Vagina (tissue), 2 donors: ENCODE results near the gene DSP. TPM values are rescaled to one million over a fixed set of nuclear protein-coding genes. Genes with fewer than 3 reads are reported as not detected.

Source experiments
- DNase-seq, 2 donors: peaks; one replicate each; pipeline ENCODE4 v3.0.0-alpha.2; 2017; ENCODE audit errors: extremely low spot score in 2 of 2
- H3K27ac ChIP-seq: fragments of 200-600 bp; sonication (generic); one replicate; pipeline ENCODE4 v1.5.1; 2019
- H3K27me3 ChIP-seq: fragments of 200-600 bp; sonication (generic); one replicate; pipeline ENCODE4 v1.5.1; 2019
- H3K36me3 ChIP-seq, 2 donors: fragments of 200-600 bp; sonication (generic); one replicate each; pipeline ENCODE4 v1.5.1; 2017 to 2019
- H3K4me1 ChIP-seq: fragments of 200-600 bp; sonication (generic); one replicate; pipeline ENCODE4 v1.5.1; 2019
- H3K4me3 ChIP-seq, 2 donors: fragments of 200-600 bp; sonication (generic); 1 replicate in 1 of 2; 2 replicates in 1 of 2; pipeline ENCODE4 v1.5.1; 2016 to 2019
- H3K9me3 ChIP-seq: fragments of 200-600 bp; sonication (generic); one replicate; pipeline ENCODE4 v1.5.1; 2019
- POLR2A ChIP-seq, 2 donors: fragments of 450-650 bp; IDR thresholded peaks; one replicate each; pipeline ENCODE4 v1.6.1; 2017; ENCODE audit warnings: antibody characterized with exemption in 2 of 2, mild to moderate bottlenecking in 2 of 2, moderate library complexity in 2 of 2
- POLR2AphosphoS5 ChIP-seq, 2 donors: sonication (generic); formaldehyde crosslinking; IDR thresholded peaks; one replicate each; pipeline ENCODE4 v1.9.0; 2017; ENCODE audit warnings: antibody characterized with exemption in 2 of 2, mild to moderate bottlenecking in 2 of 2, low read depth in 1 of 2; ENCODE audit not compliant: insufficient read depth in 1 of 2
- intact Hi-C: fragments of 100-400 bp; cut with DNase I; formaldehyde crosslinking; loops from one replicate; pipeline ENCODE4 v1.15.1; 2023
- total RNA-seq: library from RNA; depleted of rRNA; stranded (reverse); fragments of >200 nt; gene quantifications from one replicate; pipeline ENCODE4 v1.2.3, GENCODE V29; 2016
- TF ChIP-seq, protein P1 (sequence below), 3 experiments: fragments of 450-650 bp in 2 of 3; fragments of 200-600 bp in 1 of 3; sonication (generic) in 1 of 3; IDR thresholded peaks; one replicate each; pipeline ENCODE4 v1.5.1; 2017 to 2019; ENCODE audit warnings: antibody characterized with exemption in 3 of 3, mild to moderate bottlenecking in 2 of 3, moderate library complexity in 2 of 3

Gene DSP
- total RNA-seq, 1 donor from 2014 or later = 802 TPM

DNA sequence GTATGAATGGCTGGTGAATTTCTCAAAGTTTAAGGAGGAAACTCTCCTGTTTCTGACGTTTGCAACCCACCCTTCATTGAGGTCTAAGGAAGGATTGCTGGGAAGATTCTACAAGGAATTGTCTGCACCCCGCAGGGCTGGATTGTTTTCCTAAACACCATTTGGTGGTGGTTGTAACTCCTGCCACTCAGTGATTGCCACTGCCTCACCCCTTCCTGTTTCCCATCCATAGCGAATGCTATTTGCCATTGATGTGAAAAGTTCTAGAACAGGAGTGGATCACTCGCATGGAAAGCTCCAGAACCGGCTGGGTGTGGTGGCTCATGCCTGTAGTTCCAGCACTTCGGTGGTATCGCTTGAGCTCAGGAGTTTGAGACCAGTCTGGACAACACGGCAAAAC, 8.7 kb upstream of the DSP start:
- Histone ChIP-seq H3K4me3 (no peak overlapping the region), H3K9me3 (no peaks in the 10 kb centered on the region)

DNA sequence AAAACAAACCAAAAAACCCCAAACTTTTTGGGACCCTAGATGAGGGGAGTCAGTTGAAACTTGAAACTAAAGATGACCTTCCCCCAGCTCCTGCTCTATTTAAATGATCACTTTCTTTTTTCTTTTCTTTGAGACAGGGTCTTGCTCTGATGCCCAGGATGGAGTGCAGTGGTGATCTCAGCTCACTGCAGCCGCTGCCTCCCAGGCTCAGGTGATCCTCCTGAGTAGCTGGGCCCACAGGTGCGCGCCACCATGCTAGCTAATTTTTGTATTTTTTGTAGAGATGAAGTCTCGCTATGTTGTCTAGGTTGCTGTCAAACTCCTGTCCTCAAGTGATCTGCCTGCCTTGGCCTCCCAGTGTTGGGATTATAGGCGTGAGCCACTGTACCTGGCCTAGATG, 7.3 kb upstream of the DSP start:
- no peaks in the 10 kb centered on the region for H3K27me3 ChIP-seq
- intact Hi-C loops = no loop called here
- H3K36me3 ChIP-seq = no peaks in the 10 kb centered on the region
- H3K9me3 ChIP-seq = no peaks in the 10 kb centered on the region
- H3K4me3 ChIP-seq = no peak overlapping the region
- TF ChIP-seq POLR2AphosphoS5 (IDR thresholded peaks at IDR 0.05; ENCODE audit: insufficient read depth in 1 of 2, low read depth in 1 of 2) (no peak), POLR2A (IDR thresholded peaks at IDR 0.05) (no peak)
- no peaks in the 10 kb centered on the region for H3K4me1 ChIP-seq
- no peak overlapping the region for H3K27ac ChIP-seq
- no peak for DNase-seq

More for the DNA sequence above, 8.7 kb upstream of the DSP start:
- no peak for DNase-seq
- H3K27me3 ChIP-seq = no peaks in the 10 kb centered on the region
- H3K4me1 ChIP-seq = no peaks in the 10 kb centered on the region
- no peaks in the 10 kb centered on the region for H3K36me3 ChIP-seq
- intact Hi-C loops = no loop called here
- H3K27ac ChIP-seq = peak overlapping the region; percentile 56
- no peak for TF ChIP-seq POLR2AphosphoS5 (IDR thresholded peaks at IDR 0.05; ENCODE audit: insufficient read depth in 1 of 2, low read depth in 1 of 2)
- TF ChIP-seq, protein P1, sequence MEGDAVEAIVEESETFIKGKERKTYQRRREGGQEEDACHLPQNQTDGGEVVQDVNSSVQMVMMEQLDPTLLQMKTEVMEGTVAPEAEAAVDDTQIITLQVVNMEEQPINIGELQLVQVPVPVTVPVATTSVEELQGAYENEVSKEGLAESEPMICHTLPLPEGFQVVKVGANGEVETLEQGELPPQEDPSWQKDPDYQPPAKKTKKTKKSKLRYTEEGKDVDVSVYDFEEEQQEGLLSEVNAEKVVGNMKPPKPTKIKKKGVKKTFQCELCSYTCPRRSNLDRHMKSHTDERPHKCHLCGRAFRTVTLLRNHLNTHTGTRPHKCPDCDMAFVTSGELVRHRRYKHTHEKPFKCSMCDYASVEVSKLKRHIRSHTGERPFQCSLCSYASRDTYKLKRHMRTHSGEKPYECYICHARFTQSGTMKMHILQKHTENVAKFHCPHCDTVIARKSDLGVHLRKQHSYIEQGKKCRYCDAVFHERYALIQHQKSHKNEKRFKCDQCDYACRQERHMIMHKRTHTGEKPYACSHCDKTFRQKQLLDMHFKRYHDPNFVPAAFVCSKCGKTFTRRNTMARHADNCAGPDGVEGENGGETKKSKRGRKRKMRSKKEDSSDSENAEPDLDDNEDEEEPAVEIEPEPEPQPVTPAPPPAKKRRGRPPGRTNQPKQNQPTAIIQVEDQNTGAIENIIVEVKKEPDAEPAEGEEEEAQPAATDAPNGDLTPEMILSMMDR (IDR thresholded peaks at IDR 0.05) = no peak
- TF ChIP-seq POLR2A (IDR thresholded peaks at IDR 0.05) = no peak

DNA sequence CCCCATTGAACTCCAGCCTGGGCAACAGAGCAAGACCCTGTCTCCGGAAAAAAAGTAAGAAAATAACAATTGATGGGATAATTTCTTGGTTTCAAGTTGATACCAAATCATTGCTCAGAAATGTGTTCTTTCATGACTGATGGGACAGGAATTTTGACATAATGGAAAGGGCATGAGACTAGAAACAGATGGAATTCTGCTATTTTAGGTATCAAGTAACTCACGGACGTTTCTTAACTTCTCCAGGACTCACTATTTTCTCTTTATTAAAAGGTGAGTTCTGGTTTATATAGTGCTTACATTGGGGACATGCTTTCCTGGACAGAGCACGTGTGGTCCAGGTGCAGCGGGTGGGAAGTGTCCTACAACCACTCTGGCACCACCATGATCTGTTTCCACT, 6.0 kb upstream of the DSP start:
- no peaks in the 10 kb centered on the region for H3K27me3 ChIP-seq
- no peak for TF ChIP-seq POLR2AphosphoS5 (IDR thresholded peaks at IDR 0.05; ENCODE audit: insufficient read depth in 1 of 2, low read depth in 1 of 2)
- no peak for TF ChIP-seq POLR2A (IDR thresholded peaks at IDR 0.05)
- TF ChIP-seq, protein P1 (IDR thresholded peaks at IDR 0.05) = no peak

DNA sequence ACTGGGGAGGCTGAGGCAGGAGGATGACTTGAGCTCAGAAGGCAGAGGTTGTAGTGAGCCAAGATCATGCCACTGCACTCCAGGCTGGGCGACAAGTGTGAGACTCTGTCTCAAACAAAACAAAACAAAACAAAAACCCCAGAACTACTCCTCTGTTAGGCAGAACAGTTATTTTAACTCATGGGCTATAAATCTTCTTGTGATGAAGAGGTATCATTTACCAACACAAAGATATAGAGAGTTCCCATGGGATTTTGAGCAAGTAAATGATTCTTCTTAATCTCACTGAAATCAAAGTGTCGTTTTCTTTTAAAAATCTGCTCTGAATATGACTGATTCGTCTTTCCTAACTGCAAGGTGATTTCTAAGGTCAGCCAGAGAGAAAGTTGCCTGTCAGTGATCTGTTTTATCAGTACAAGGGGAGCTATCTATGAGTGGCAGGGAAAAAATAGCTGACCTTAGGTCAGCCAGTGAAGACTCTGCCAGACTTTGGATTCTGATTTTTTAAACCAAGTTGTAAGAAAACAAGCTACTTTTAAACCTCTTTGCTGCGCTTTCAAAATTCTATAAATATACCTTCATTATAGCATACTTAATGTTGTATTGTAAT, 3.8 kb upstream of the DSP start:
- Histone ChIP-seq H3K4me1 (peaks cover 20% of the 10 kb centered on the region), H3K4me3 (no peak overlapping the region), H3K9me3 (no peaks in the 10 kb centered on the region), H3K27me3 (peaks cover 1% of the 10 kb centered on the region), H3K36me3 (no peaks in the 10 kb centered on the region), H3K27ac (no peak overlapping the region)
- TF ChIP-seq, protein P1 (IDR thresholded peaks at IDR 0.05) = no peak
- TF ChIP-seq POLR2AphosphoS5 (IDR thresholded peaks at IDR 0.05; ENCODE audit: insufficient read depth in 1 of 2, low read depth in 1 of 2) (no peak), POLR2A (IDR thresholded peaks at IDR 0.05) (no peak)
- DNase-seq = no peak
- intact Hi-C loops = no loop called here

More for the DNA sequence above, 6.0 kb upstream of the DSP start:
- Histone ChIP-seq H3K36me3 (no peaks in the 10 kb centered on the region), H3K4me1 (no peaks in the 10 kb centered on the region), H3K9me3 (no peaks in the 10 kb centered on the region), H3K27ac (no peak overlapping the region), H3K4me3 (no peak overlapping the region)
- DNase-seq = no peak
- intact Hi-C loops = no loop called here

DNA sequence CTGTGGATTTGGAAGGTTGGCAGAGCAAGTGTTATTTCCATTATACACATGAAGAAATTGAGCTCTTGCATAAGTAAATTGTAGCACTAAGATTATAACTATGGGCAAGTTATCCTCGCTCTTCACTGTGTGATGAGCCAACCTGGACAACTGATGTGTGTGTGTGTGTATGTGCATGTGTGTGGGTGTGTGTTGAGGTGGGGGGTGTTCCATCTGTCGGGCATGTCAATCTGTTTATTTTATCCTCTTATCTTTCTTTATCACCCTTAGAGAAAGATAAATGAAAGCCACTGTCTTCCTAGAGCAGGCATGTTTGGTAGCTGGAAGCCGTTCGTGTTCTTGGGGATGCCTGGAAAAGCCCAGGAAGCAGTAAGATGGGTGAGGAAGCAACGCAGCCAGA, 3.0 kb upstream of the DSP start:
- TF ChIP-seq, protein P1 (IDR thresholded peaks at IDR 0.05) = no peak
- no peak for TF ChIP-seq POLR2A (IDR thresholded peaks at IDR 0.05)
- no peak for TF ChIP-seq POLR2AphosphoS5 (IDR thresholded peaks at IDR 0.05; ENCODE audit: insufficient read depth in 1 of 2, low read depth in 1 of 2)
- Histone ChIP-seq H3K4me1 (peaks cover 24% of the 10 kb centered on the region), H3K36me3 (no peaks in the 10 kb centered on the region), H3K9me3 (no peaks in the 10 kb centered on the region), H3K4me3 (no peak overlapping the region), H3K27me3 (peaks cover 3% of the 10 kb centered on the region), H3K27ac (no peak overlapping the region)
- no peak for DNase-seq
- intact Hi-C loops = no loop called here
